COLO829 (cell line): ENCODE measurements around the gene RIN2.
"Not testable (repeated sequence)": the region's sequence is repeated elsewhere in the genome, so short reads cannot be mapped to it uniquely, and the experiment has no call there.

ENCODE experiments used
- DNase-seq: peaks from one replicate; pipeline ENCODE4 v3.0.0; 2012; ENCODE audit warnings: low spot score

Gene RIN2

GRCh38 chr20:19738951-19739350 lies 19.1 kb upstream of the RIN2 start:
- DNase-seq, result no peak

- DNase-seq, result no peak
These were observed 18.7 kb upstream of the RIN2 start for GRCh38 chr20:19739351-19739750.

- no peak for DNase-seq
These were observed 17.5 kb upstream of the RIN2 start for GRCh38 chr20:19740512-19740911.

- DNase-seq, result no peak
These were observed 16.1 kb upstream of the RIN2 start for GRCh38 chr20:19741924-19742323.

- DNase-seq, result no peak
These were observed 15.0 kb upstream of the RIN2 start for GRCh38 chr20:19742974-19743639.

GRCh38 chr20:19743640-19743995 lies 14.4 kb upstream of the RIN2 start:
- no peak for DNase-seq

- no peak for DNase-seq
These were observed 13.0 kb upstream of the RIN2 start for GRCh38 chr20:19745106-19745505.

- DNase-seq, result no peak
These were observed 12.5 kb upstream of the RIN2 start for GRCh38 chr20:19745584-19745983.

- no peak for DNase-seq
These were observed 11.7 kb upstream of the RIN2 start for GRCh38 chr20:19746396-19746795.

- DNase-seq, result no peak
These were observed 10.2 kb upstream of the RIN2 start for GRCh38 chr20:19747903-19748302.

- DNase-seq, result no peak
These were observed 9.4 kb upstream of the RIN2 start for GRCh38 chr20:19748681-19749080.

GRCh38 chr20:19749618-19750071 lies 8.4 kb upstream of the RIN2 start:
- no peak for DNase-seq

- DNase-seq, result no peak
These were observed 7.9 kb upstream of the RIN2 start for GRCh38 chr20:19750101-19750606.

GRCh38 chr20:19750907-19751636 lies 7.0 kb upstream of the RIN2 start:
- no peak for DNase-seq

- not testable (repeated sequence) for DNase-seq
These were observed 3.9 kb upstream of the RIN2 start for GRCh38 chr20:19754201-19754600.

- no peak for DNase-seq
These were observed 1.1 kb upstream of the RIN2 start for GRCh38 chr20:19756761-19757486.

GRCh38 chr20:19757487-19758132 lies 448 bp upstream of the RIN2 start:
- peak; percentile 77 for DNase-seq

GRCh38 chr20:19758501-19759331 lies 658 bp downstream of the RIN2 start:
- DNase-seq, result no peak

- DNase-seq, result no peak
These were observed 2.3 kb downstream of the RIN2 start for GRCh38 chr20:19760371-19760721.

GRCh38 chr20:19761326-19761725 lies 3.3 kb downstream of the RIN2 start:
- DNase-seq, result no peak

GRCh38 chr20:19761841-19762240 lies 3.8 kb downstream of the RIN2 start:
- DNase-seq, result no peak

- no peak for DNase-seq
These were observed 6.1 kb downstream of the RIN2 start for GRCh38 chr20:19764207-19764606.
